NK-92 (cell line): ENCODE results near the gene GALNS.
"Not testable (repeated sequence)": the region's sequence is repeated elsewhere in the genome, so short reads cannot be mapped to it uniquely, and the experiment has no call there.

Experiments
- DNase-seq: peaks from one replicate; lab custom pipeline; 2025; ENCODE audit not compliant: unreplicated experiment; lab: John Stamatoyannopoulos, UW

Gene GALNS

DNA sequence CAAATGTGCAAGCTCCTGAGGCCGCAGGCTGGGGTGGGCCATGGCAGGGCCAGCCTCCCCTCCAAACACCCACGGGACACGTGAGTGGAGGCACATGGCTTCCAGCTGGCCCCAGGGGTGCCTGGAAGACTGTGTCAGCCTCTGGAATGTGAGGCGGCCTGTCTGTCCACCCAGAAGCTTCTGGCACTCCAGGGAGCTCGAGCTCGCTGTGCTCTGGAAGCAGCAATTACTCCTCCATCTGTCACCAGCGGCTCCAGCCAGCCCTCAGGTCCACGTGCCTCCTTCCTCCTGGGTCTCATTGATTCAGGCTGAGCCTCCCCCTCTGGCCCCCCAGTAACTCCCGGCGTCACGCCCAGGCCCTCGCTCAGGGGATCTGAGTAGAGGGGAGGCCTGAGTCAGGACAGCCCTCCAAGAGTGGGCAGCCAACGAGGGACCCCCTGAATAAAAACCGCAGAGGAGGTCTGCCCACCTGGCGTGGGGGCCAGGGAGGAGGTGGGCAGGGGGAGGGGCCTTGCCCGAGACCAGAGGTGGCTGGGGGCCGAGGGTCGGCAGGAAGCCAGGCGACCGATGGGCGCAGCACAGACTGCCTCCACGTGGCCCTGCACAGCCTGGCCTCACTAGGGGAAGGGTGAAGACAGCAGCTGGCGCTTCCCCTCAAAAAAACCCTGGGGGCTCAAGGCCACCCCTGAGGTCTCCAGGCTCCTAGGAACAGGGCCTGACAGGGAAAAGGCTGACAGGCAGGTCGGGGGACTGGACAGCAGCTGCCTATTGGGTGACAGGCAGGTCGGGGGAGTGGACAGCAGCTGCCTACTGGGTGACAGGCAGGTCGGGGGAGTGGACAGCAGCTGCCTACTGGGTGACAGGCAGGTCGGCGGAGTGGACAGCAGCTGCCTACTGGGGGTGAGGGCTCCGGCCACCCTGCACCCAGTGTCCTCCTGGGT, 83.6 kb downstream of the GALNS start:
- no peak for DNase-seq

DNA sequence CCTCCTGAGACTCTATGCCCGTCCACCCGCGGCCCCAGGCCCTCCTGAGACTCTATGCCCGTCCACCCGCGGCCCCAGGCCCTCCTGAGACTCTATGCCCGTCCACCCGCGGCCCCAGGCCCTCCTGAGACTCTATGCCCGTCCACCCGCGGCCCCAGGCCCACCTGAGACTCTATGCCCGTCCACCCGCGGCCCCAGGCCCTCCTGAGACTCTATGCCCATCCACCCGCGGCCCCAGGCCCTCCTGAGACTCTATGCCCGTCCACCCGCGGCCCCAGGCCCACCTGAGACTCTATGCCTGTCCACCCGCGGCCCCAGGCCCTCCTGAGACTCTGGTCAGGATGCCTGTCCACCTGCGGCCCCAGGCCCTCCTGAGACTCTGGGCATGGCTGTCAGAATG, 85.0 kb downstream of the GALNS start:
- DNase-seq, result not testable (repeated sequence)

DNA sequence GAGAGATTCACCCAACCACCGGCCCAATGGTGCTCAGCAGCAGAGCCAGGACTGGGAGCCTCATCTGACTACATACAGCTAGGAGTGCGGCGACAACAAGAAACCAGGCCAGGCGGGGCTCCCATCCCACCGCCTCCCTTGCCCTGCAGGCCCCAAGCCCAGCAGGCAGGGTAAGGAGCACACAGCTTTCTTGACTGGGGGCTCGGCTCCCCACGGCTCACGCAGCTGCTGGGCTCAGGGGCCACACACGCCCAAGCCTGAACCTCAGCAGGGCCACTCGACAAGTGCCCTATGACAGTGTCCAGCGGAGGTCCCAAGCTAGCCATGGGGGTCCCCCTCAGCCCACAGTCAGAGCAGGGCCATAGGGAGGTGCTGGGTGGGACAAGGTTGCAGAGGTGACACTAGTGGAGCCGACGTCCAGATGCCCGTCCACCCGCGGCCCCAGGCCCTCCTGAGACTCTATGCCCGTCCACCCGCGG, 85.4 kb downstream of the GALNS start:
- no peak for DNase-seq

DNA sequence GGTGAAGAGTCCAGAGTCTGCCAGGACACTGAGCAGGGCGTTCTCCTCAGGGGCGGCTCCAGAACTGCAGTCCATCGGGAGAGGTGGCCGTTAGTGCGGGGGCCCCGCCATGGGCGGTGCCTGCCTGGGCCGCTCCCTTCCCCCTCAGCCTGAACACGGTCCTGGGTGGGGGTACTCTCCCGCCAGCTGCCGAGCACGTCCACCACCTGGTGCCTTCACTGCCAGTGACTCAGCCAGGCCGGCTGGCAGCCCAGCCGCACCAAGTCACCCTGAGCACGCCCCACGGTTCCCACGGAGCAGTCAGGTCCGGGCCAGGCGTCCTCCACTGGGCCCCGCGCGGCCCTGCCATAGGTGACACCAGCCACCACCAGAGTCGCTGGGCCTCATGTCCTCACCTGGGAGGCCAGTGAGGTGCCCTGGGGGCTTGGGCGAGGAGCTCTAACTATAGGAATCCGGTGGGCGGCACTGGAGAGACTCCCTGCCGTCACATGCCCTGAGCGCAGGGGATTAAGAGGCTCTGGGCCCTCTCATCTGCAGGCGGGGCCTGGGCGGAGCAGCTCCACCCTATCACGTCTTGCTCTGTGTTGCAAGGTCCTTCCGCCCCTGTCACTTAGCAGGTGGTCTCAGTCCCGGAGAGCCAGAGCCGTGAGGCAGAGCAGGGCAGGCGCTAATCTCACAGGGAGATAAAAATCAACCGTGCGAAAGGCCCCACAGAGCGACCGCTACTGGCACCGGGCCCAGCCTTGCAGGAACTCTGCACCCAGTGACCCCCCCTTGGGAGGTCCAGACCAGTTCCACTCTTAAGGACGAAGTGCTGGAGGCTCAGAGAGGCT, 86.1 kb downstream of the GALNS start:
- DNase-seq, result no peak

GRCh38 chr16:88769617-88770460, 86.9 kb downstream of the GALNS start:
- no peak for DNase-seq

DNA sequence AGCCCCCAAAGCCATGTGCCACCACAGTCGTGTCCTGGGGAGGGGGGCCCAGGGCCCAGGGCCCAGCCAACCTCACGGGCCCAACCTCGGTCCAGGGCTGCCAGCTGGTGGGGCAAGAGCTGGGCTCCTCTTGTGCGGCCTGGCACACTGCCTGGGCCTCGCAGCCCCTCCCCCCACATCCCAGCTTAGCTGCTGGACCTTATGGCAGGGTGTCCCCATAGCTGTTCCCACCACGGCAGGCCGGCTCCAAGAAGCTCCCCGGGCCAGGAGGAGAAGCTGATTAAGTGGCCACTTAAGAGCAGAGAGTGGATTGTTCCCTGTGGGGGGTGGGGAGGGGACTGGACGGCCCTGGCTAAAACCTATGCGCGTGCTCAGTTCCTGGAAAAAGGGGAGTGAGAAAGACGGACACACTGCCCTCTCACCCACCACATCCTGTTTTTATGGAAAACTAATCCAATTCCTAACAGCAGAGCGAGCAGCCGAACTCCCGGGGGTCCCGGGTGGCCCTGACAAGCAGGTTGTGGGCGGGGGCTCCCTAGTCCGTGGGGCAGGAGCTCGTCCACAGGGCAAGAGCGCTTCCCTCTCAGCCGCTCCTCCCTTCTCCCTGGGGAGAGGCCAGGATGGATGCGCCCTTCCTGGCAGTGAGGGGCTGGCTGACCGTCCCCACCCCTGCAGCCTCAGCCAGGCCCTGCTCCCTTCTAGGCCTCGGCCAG, 88.5 kb downstream of the GALNS start:
- DNase-seq, result no peak

GRCh38 chr16:88767546-88768070, 89.1 kb downstream of the GALNS start:
- DNase-seq, result no peak

DNA sequence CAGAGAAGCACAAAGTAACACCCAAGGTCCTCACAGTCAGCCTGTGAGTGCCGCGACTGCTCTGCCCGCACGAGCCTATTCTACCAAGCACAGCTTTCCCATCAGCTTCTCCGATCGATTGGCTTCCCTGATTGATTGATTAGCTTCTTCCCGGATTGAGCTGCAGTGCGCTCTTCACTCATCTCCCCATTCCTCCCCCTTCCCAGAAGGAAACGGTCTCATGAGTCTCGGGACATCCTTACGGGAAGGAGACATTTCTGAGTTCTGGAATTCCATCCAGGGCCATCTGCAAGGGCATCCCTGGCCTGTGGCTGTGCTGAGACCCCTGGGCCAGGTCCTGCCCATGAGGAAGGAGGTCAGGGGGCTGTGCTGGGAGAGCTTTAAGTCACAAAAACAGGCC, 89.8 kb downstream of the GALNS start:
- DNase-seq, result no peak

DNA sequence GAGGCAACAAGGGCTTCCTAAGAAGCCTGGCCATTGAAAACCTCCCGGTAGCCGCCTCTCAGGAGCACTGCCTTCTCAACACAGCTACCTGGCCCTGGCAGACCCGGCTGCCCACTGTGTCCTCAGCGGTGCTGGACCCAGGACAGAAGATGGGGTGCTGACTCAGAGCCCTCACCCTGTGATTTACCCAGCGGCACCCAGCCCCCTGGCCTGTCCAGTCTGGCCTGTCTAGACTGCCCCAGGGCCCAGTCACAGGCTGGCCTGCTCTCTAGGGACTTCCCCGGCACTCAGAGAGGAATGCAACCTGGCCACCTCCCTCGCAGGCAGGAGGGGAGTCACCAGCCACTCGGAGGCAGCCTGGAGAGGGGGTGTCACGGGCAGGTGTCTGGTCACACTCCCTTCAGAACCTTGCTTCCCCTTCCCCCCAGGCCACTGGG, 91.8 kb downstream of the GALNS start:
- no peak for DNase-seq

- DNase-seq, result no peak
Observed at GRCh38 chr16:88764080-88764479, 92.7 kb downstream of the GALNS start.
